HK-2 (cell line): ENCODE measurements around the gene LRMDA.

Experiments
- DNase-seq: peaks from one replicate; pipeline ENCODE4 v3.0.0-alpha.2; 2018; ENCODE audit not compliant: unreplicated experiment

Gene LRMDA

DNA sequence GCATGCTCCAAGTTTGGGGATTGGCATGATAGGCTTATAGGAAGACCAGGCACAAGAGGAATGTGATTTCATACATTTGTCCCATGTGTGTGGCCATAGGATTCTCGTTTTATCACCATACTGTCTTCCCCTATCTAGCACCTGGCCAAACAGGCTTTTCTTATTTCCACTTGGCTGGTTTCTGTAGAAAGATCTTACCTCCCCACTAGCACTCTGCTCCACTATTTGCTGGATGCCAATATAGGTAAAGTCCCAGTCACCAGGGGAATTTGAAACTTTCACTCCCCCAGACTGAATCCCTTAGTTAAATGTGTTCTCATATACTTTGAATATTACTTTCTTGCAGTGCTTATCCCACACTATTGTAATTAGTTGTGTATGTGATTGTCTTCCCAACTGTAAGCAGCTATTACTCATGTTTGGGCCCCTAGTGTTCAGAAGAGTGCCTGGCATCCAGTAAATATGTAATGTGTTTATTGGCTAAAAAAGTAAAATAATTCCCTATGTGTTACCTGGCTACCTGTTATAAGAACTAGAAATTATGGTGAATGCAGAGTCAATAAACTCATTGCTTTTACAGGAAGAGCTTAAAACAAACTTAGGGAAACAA is 109.0 kb downstream of the LRMDA start:
- DNase-seq, result no peak

DNA sequence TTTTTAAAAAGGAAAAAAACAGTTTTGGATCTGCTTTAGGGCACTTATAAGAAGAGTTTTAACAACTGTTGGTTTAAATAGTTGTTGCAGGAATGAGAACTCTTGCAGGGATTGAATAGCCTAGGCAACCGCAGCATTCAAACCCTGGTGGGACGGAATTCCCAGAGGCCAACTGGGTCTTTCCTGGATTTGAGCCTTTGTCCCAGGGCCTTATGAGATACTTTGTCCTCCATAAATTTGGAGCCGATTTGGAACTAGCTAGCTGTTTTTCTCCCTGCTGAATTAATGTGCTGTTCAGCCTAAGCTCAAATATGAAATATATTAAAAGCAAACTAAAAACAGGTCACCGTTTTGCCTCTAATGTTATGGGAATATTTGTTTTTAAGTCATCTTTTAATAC is 109.6 kb downstream of the LRMDA start:
- no peak for DNase-seq

DNA sequence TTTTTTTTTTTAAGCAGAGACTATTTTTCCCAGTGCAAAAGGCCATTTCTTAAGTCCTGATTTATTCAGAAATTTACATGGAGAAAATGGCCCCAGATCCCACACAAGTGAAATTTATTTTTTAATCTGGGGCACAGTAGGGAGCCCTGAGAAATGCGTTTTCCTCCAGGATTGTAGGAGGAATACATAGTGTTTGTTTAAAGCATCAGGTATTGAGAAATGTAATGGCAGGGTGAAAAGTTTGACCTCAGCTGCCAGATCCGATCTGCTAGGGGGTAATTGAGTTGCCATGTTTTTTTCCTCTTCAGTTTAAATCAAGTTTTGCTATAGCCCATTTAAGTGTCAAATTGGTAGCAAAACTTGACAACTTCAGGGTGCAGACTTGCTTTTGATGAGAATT is 110.0 kb downstream of the LRMDA start:
- no peak for DNase-seq

GRCh38 chr10:75542084-75542483 is 110.7 kb downstream of the LRMDA start:
- no peak for DNase-seq

- no peak for DNase-seq
Observed at GRCh38 chr10:75542906-75543305, 111.5 kb downstream of the LRMDA start.

DNA sequence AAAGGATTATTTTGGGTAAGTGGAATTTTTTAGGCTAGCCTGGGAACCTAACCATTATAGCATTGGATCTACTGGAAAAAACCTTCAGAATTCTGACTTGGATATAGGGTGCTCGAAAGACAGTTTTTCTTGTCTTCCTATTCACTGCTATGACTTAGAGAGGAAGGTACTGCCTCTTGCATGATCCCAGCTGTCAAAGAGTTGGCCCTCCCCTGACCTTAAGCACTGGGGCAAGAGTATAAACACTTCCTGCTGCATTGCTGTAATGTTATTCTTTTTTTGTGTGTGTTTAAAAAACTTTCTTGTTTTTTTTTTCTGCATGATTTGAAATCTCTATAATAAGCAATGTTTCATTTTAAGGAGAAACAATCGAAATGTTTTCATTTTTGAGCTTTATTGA is 113.0 kb downstream of the LRMDA start:
- no peak for DNase-seq

DNA sequence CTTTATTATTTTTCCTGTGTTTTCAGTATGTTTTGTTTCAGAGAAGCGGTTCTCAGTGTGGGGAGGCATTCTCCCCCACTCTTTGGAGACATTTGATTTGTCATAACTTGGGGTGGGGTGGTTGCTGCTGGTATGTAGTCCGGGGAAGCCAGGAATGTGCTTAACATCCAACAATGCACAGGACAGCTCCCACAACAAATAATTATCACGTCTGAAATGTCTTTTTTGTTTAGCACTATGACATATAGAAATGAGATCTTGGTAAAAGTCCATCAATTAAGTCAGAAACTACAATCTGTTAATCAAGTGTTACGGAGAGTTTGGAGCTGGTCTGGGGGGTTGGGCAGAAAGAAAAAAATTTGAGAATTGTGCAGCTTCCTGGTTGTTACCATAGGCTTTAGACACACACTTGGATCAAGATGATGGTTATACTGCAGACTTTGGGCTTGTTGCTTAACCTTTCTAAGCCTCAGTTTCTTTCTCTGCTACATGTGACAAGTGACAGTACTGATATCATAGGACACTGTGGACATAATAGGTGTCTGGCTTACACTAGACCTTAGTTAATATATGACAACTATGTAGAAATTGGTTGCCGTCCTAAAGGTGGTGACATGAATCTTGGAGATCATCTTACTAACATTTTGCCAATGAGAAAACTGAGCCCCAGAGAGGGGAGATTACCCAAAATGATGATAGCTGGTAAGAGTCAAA is 113.7 kb downstream of the LRMDA start:
- DNase-seq, result peak; percentile 23

DNA sequence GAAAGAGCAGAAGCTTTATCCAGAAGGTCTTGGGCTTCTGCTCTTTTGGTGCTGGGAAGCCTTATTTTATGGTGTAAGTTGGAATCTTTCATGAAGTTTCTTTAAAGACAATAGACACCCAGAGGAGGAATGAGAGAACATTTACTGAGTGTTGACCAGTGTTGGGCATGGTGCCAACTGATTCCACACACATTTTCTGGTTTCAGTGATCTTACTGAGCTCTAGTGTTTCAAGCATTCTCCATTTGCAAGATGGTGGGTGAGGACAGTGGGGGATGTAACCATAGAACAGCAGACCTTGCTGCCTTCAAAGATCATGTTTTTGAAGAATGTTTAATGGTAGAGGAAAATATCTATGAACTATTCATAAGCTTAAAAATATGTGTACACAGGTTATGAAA is 114.6 kb downstream of the LRMDA start:
- DNase-seq, result no peak

- peak; percentile 78 for DNase-seq
Observed at GRCh38 chr10:75547391-75548298, 116.2 kb downstream of the LRMDA start.

DNA sequence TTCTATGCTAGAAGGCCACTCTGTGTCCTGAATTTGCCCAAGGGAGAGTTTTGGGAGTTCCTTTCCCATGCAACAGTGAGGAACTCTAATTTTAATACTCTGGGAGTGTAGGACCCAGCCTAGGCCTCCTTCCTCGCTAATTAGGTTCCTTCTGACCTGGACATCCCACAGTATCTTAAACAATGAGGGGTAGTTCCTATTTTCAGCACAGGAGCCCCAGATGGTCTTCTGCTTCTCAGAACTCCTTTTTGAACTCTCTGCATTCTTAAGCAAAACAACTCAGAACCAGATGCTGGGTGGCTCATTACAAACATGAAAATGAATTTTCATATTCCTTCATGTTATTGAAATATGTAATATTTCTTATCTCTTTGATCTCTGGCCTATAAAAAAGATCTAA is 116.9 kb downstream of the LRMDA start:
- DNase-seq, result no peak

DNA sequence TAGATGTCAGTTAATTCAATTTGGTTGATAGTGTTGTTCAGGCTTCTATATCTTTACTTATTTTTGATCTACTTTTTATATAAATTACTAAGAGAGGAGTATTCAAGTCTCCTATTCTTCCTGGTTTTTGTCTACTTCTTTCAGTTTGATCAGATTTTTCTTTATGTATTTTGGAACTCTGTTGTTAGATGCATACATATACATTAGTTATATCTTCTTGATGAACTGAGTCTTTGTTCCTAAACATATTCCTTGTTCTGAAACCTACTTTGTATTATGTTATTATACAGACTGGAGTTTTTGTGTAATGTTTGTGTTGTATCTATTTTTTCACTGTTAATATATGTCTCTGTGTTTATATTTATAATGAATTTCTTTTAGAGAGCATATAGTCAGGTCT is 118.8 kb downstream of the LRMDA start:
- no peak for DNase-seq

DNA sequence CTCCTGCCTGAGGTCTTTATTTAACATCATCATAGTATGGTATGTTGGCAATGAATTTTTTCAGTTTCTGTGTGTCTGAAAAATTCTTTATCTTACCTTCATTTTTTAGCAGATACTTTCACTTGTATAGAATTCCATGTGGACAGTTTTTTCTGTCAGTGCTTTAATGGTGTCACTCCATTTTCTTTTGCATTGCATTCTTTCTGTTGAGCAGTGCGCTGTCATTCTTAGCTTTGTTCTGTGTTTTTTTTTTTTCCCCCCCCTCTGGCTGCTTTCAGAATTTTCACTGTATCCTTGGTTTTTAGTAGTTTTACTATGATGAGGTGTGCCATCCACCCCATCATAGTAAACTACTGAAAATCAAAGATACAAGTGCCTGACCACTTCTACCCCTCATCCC is 120.7 kb downstream of the LRMDA start:
- no peak for DNase-seq

GRCh38 chr10:75553550-75553949 is 122.1 kb downstream of the LRMDA start:
- DNase-seq, result no peak

DNA sequence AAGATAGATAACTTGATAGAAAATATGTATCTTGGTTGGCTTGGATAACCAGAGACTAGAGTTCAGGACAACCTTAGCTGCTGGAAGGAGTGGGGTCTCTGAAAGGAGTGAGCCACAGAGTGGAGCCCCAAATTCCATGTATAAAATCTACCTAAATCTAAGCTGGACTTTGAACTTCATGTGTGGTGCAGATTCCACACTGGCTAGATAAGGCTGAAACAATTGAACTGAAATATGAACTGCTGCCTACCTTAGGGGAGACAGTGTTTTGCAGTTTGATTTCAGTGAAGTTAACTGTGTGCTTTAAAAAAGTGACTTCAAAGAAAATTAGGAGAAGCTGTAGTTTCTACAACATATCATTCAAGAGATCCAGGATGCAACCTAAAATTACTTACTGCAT is 123.9 kb downstream of the LRMDA start:
- no peak for DNase-seq

DNA sequence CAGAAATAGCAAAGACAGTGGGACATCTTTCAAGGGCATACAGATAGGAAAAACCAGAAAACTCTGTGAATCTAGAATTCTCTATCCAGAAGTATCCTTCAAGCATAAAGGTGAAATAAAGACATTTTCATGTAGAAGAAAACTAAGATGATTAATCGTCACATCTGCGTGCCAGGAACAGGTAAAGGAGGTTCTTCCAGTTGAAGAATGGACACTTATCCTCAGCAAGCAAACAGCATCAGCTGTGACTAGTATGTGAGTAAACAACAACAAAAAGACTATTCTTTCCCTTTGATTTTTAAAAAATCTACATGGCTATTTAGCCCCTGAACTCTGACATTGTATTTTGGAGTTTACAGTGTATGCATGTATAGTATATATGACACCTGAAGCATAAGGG is 124.9 kb downstream of the LRMDA start:
- DNase-seq, result no peak

- DNase-seq, result no peak
Observed at GRCh38 chr10:75565286-75566251, 134.1 kb downstream of the LRMDA start.

DNA sequence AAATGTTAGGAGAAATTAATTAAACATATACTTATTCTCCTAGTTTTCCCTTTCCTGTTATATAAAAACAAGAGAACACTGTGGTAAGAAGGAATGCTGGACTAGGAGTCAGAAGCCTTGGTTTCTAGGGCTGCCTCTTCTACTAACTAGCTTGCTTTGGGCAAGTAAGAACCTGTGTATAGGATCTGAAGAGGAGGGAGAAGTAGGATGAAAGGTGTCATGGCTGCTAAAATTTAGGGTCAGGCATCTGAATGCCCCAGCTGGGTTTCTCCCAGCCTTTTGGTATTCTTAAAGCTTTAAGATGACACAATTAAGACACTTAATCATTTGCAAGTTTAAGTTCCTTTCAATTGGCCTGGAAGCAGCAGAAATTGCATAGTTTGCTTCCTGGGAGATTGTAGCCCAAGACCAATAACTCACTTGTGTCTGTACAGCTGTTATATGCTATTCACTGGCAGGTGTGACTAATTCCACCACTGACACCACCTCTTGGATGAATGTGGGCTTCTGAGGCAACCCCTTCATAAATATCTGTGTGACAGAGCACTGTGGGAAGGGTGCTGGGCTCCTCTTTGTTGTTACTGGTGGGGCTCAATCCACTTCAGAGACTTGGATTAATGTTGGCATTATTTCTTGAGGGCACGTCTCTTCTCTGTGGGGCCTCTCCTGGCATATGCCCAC is 137.2 kb downstream of the LRMDA start:
- no peak for DNase-seq

DNA sequence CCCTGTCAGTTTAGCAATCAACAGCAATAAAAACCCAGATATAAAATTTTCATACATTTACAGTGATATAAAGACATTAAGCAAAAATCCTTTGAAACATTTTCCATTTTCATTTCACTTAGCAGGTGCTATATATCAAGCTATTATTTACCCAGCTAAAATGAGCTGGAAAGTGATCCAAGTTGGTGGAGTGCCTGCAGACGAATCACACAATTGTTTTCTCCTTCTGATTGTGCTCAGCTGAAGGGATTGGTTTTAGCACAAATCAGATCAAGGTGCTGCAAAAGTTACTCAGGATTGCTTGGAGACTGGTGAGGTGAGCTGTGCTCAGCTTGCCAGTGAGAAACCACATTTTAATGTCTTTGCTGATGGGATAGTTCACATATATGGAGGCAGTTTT is 138.1 kb downstream of the LRMDA start:
- DNase-seq, result no peak

GRCh38 chr10:75572478-75572877 is 141.1 kb downstream of the LRMDA start:
- no peak for DNase-seq

DNA sequence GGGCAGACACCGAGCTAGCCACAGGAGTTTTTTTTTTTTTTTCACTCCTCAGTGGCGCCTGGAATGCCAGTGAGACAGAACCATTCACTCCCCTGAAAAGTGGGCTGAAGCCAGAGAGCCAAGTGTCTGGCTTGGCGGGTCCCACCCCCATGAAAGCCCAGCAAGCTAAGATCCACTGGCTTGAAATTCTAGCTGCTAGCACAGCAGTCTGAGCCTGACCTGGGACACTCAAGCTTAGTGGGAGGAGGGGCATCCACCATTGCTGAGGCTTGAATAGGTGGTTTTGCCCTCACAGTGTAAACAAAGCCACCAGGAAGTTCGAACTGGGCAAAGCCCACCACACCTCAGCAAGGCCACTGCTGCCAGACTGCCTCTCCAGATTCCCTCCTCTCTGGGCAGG is 144.5 kb downstream of the LRMDA start:
- DNase-seq, result no peak

DNA sequence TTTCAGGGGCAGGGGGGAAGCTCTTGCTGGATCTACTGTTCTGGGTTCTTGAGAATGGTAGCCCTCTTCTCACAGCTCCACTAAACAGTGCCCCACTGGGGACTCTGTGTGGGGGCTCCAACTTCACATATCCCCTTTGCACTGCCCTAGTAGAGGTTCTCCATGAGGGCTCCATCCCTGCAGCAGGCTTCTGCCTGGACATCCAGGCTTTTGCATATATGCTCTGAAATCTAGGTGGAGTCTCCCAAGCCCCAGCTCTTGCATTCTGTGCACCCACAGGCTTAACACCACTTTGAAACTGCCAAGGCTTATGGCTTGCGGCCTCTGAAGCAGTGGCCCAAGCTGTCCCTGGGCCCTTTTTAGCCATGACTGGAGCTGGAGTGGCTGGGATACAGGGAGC is 150.7 kb downstream of the LRMDA start:
- no peak for DNase-seq
